Neural crest cell (in vitro differentiated cells): ENCODE results near the gene CNKSR2. TPM values are rescaled to one million over a fixed set of nuclear protein-coding genes. Genes with fewer than 3 reads are reported as not detected.
A peak's percentile ranks its signal among the peaks of the same experiment; 100 is the strongest.

ENCODE experiments used
- DNase-seq: peaks from one replicate; pipeline ENCODE4 v3.0.0; 2021; ENCODE audit warnings: low read depth, mixed read lengths, low spot score
- H3K27ac Mint-ChIP-seq: one replicate; pipeline ENCODE4 v1.8.0; 2021; ENCODE audit warnings: mild to moderate bottlenecking, mixed read lengths; ENCODE audit not compliant: unreplicated experiment
- H3K27me3 Mint-ChIP-seq: 2 replicates; pipeline ENCODE4 v1.8.0; 2021; ENCODE audit warnings: low read depth, mild to moderate bottlenecking, mixed read lengths
- H3K36me3 Mint-ChIP-seq: 2 replicates; pipeline ENCODE4 v1.8.0; 2021; ENCODE audit warnings: low read depth, mild to moderate bottlenecking, mixed read lengths
- H3K4me1 Mint-ChIP-seq: 2 replicates; pipeline ENCODE4 v1.8.0; 2021; ENCODE audit warnings: mixed read lengths
- H3K4me3 Mint-ChIP-seq: one replicate; pipeline ENCODE4 v1.8.0; 2021; ENCODE audit warnings: mild to moderate bottlenecking, mixed read lengths
- H3K9me3 Mint-ChIP-seq: 2 replicates; pipeline ENCODE4 v1.8.0; 2021; ENCODE audit warnings: mixed read lengths
- total RNA-seq: library from RNA; stranded (reverse); gene quantifications from 2 replicates; pipeline ENCODE4 v1.2.1, GENCODE V29; 2021
- TF ChIP-seq, protein P1 (sequence below): fragments of 200-600 bp; sonication (generic); conservative IDR thresholded peaks from 2 replicates; pipeline ENCODE4 v1.5.0; 2021; ENCODE audit warnings: antibody characterized with exemption, mild to moderate bottlenecking

CNKSR2 gene
- total RNA-seq, 1 donor from 2014 or later: 22.4 TPM

DNA sequence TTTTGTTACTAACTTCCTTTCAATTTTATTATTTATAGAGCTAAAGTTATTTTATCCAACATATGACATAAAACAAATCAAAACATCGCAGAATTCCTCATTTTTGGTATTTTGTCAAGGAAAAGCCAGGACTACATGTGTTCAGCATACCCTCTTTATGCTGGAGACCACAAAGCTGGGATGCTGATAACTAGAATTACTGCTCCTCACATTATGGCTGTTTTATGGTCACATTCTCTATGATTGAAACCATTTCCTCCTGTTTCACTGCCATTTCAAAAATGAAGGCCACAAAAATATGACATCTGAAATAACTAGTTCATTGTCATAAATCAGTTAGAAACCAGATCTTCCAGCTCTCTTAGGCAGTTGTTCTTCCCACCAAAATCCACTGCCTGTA, 242.2 kb downstream of the CNKSR2 start:
- Mint-ChIP-seq H3K36me3 (no peaks in the 10 kb centered on the region), H3K27ac (no peak overlapping the region), H3K9me3 (no peaks in the 10 kb centered on the region), H3K27me3 (no peaks in the 10 kb centered on the region), H3K4me3 (no peak overlapping the region), H3K4me1 (peaks cover 10% of the 10 kb centered on the region)
- DNase-seq: no peak
- TF ChIP-seq, protein P1, sequence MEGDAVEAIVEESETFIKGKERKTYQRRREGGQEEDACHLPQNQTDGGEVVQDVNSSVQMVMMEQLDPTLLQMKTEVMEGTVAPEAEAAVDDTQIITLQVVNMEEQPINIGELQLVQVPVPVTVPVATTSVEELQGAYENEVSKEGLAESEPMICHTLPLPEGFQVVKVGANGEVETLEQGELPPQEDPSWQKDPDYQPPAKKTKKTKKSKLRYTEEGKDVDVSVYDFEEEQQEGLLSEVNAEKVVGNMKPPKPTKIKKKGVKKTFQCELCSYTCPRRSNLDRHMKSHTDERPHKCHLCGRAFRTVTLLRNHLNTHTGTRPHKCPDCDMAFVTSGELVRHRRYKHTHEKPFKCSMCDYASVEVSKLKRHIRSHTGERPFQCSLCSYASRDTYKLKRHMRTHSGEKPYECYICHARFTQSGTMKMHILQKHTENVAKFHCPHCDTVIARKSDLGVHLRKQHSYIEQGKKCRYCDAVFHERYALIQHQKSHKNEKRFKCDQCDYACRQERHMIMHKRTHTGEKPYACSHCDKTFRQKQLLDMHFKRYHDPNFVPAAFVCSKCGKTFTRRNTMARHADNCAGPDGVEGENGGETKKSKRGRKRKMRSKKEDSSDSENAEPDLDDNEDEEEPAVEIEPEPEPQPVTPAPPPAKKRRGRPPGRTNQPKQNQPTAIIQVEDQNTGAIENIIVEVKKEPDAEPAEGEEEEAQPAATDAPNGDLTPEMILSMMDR: no peak

DNA sequence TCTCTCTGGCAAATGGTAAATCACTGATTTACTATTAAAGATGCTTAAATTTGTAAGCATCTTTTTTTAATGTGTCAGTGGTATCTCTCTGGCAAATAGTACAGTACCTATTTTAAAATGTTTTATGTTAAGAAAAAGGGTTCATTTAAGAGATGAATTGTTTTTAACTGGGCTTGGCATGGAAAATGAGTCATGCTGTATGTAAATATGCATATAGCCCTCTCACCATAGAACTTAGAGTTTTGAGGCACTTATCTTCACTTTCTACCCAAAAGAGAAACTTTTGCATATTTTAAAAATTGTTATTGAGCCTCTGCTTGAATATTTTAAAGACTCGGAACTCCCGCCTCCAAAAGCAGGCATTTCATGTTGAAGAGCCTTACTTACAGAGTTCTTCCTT, 246.0 kb downstream of the CNKSR2 start:
- Mint-ChIP-seq H3K36me3 (no peaks in the 10 kb centered on the region), H3K4me1 (peaks cover 10% of the 10 kb centered on the region), H3K9me3 (no peaks in the 10 kb centered on the region), H3K27me3 (no peaks in the 10 kb centered on the region), H3K4me3 (no peak overlapping the region), H3K27ac (no peak overlapping the region)
- DNase-seq: no peak
- TF ChIP-seq, protein P1: no peak

DNA sequence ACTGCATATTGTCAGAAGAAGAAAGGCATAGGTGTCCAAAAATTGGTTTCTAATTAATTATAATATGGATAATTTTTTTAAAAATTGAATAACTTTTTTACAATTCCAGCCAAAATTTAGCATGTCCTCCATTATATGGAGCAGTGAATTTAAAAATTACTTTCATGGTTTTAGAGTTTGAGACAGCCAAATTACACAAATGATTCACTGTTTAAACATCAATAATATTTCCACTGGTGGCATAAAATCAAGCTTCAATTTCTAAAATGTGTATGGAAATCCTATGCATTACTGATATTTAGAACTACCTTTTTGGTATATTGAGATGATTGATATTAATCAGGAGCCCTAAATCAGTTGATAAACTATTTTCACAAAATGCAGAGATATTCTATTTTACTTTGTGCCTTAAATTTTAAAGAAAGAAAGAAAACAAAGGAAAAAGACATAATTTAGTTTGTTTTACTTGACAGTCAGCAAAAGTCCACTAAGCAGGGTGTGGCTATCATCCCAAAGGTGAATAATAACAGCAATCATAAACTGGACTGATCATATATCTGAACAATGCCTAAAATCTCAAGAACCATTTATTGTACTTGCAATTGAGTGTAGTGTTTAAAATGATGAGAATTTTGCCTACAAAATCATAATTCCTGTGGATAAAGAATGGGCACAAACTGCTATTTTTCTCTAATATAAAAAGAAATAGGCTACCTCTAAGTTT, 249.7 kb downstream of the CNKSR2 start:
- peaks cover 12% of the 10 kb centered on the region for H3K4me1 Mint-ChIP-seq
- no peak overlapping the region for H3K27ac Mint-ChIP-seq
- DNase-seq: no peak
- TF ChIP-seq, protein P1: no peak
- H3K9me3 Mint-ChIP-seq: peaks cover 11% of the 10 kb centered on the region
- H3K27me3 Mint-ChIP-seq: no peaks in the 10 kb centered on the region
- no peak overlapping the region for H3K4me3 Mint-ChIP-seq
- peaks cover 19% of the 10 kb centered on the region for H3K36me3 Mint-ChIP-seq

DNA sequence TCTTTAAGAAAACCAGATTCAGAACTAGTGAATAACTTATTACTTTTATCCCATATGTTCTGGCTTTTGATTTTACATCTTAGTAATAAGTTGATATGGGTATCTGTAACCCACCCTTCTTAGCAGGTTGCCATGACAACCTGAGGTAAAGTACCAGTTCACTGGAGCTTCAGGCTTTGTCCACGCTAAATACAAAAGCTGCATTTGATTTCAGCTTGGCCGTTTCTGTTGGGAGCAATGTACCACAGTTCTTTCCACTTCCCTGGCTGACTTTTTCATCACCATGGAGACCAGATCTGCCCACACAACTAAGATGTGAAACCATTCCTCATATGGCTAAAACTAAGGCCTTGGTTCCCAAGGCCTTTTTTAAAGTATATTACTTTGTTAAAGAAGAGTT, 257.8 kb downstream of the CNKSR2 start:
- TF ChIP-seq, protein P1: no peak
- H3K9me3 Mint-ChIP-seq: peaks cover 13% of the 10 kb centered on the region
- peak overlapping the region; percentile 25 for H3K4me3 Mint-ChIP-seq
- peaks cover 20% of the 10 kb centered on the region for H3K36me3 Mint-ChIP-seq
- no peaks in the 10 kb centered on the region for H3K27me3 Mint-ChIP-seq
- DNase-seq: peak; percentile 21
- peaks cover 21% of the 10 kb centered on the region for H3K4me1 Mint-ChIP-seq
- peak overlapping the region; percentile 84 for H3K27ac Mint-ChIP-seq

DNA sequence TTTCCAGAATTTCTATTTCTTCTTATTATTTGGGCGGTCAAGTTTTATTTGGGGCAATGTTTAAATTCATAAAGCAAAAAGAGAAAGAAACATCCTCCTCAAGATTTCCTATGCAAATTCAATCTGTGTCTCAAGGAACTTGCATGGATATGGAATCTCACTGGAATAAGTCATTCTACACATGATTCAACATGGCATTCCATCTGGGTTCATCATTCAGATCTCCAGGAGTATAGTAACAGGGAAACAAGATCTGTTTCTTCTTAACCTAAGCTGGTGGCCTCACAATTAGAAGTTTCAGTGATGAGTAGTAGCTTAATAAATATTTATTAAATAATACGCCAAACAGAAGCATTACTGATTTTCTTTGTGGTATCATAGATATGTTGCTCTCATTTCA, 264.1 kb downstream of the CNKSR2 start:
- H3K4me1 Mint-ChIP-seq: no peaks in the 10 kb centered on the region
- H3K27ac Mint-ChIP-seq: no peak overlapping the region
- TF ChIP-seq, protein P1: no peak
- H3K27me3 Mint-ChIP-seq: no peaks in the 10 kb centered on the region
- no peak for DNase-seq
- no peaks in the 10 kb centered on the region for H3K36me3 Mint-ChIP-seq
- no peaks in the 10 kb centered on the region for H3K9me3 Mint-ChIP-seq
- H3K4me3 Mint-ChIP-seq: no peak overlapping the region
